Tibial artery (tissue), 4 donors: Measurements from ENCODE around the gene ILF2.

Experiments
- DNase-seq, 2 donors: peaks; one replicate each; pipeline ENCODE4 v3.0.0-alpha.2; 2019
- H3K27ac ChIP-seq, 2 donors: fragments of 200-600 bp; sonication (generic) in 1 of 2; 1 replicate in 1 of 2; 2 replicates in 1 of 2; pipeline ENCODE4 v1.5.1; 2018 to 2019; ENCODE audit warnings: mild to moderate bottlenecking in 1 of 2
- H3K27me3 ChIP-seq, 2 donors: fragments of 200-600 bp; sonication (generic) in 1 of 2; one replicate each; pipeline versions ENCODE4 v1.5.1 to v1.6.0; 2016 to 2019
- H3K36me3 ChIP-seq, 3 donors: fragments of 200-600 bp; sonication (generic) in 2 of 3; one replicate each; pipeline ENCODE4 v1.5.1; 2016 to 2019; ENCODE audit warnings: mild to moderate bottlenecking in 2 of 3
- H3K4me1 ChIP-seq, 4 donors: fragments of 200-600 bp; sonication (generic) in 2 of 4; 1 replicate in 3 of 4; 2 replicates in 1 of 4; pipeline ENCODE4 v1.5.1; 2016 to 2019
- H3K4me3 ChIP-seq, 2 donors: fragments of 200-600 bp; sonication (generic) in 1 of 2; 1 replicate in 1 of 2; 2 replicates in 1 of 2; pipeline ENCODE4 v1.5.1; 2018 to 2019; ENCODE audit warnings: mild to moderate bottlenecking in 2 of 2
- H3K9me3 ChIP-seq, 3 donors: fragments of 200-600 bp; sonication (generic) in 1 of 3; one replicate each; pipeline ENCODE4 v1.5.1; 2016 to 2019
- intact Hi-C: fragments of 100-400 bp; cut with DNase I; formaldehyde crosslinking; loops from one replicate; pipeline ENCODE4 v1.15.0; 2023; ENCODE audit warnings: low total_unique reads
- TF ChIP-seq, protein P1 (sequence below), 2 experiments: fragments of 200-600 bp in 1 of 2; fragments of 450-650 bp in 1 of 2; IDR thresholded peaks; one replicate each; pipeline ENCODE4 v1.5.1; 2017 to 2019; ENCODE audit warnings: antibody characterized with exemption in 2 of 2, mild to moderate bottlenecking in 1 of 2, moderate library complexity in 1 of 2

Gene ILF2

DNA sequence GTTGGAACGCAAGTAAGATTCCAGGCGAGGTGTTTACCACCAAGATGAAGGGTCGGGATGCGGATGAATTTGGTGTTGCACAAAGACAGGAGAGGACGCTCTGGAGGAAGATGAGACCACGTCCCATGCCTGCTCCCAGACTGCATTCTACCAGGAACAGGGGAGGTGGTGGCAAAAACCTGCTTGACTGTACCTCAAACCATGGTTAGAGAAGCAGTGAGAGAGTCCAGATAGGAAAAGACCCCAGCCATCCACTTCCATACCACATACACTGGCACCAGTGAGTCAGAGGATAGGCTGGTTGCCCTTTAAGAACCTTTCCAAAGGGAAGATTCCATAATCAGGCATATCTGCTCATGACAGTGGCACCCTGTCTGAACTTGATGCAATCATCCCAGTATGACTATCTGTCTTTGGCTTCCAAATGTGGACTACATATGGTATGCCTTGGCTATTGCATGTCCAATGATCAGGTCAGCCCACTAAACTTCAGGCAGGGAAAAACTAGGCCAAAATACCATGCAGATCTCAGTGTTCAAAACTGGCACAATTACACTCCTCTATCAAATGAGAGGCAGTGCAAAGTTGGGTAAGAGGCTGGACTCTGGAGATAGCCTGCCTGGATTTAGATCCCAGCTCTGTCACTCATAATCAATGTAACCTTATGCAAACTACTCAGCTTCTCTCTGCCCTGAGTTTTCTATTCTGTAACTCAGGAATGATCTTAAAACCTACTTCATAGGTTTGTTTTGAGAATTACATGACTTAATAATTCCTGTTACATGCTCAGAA is 28.3 kb upstream of the ILF2 start:
- no peak for DNase-seq
- intact Hi-C loops = no loop called here
- Histone ChIP-seq H3K4me1 (peaks cover 0 to 30% (median 19%) of the 10 kb centered on the region in 4 donors), H3K27me3 (no peaks in the 10 kb centered on the region), H3K36me3 (no peaks in the 10 kb centered on the region), H3K9me3 (no peaks in the 10 kb centered on the region), H3K4me3 (no peak overlapping the region), H3K27ac (peak overlapping the region; percentile 86 to 94)
- TF ChIP-seq, protein P1, sequence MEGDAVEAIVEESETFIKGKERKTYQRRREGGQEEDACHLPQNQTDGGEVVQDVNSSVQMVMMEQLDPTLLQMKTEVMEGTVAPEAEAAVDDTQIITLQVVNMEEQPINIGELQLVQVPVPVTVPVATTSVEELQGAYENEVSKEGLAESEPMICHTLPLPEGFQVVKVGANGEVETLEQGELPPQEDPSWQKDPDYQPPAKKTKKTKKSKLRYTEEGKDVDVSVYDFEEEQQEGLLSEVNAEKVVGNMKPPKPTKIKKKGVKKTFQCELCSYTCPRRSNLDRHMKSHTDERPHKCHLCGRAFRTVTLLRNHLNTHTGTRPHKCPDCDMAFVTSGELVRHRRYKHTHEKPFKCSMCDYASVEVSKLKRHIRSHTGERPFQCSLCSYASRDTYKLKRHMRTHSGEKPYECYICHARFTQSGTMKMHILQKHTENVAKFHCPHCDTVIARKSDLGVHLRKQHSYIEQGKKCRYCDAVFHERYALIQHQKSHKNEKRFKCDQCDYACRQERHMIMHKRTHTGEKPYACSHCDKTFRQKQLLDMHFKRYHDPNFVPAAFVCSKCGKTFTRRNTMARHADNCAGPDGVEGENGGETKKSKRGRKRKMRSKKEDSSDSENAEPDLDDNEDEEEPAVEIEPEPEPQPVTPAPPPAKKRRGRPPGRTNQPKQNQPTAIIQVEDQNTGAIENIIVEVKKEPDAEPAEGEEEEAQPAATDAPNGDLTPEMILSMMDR (IDR thresholded peaks at IDR 0.05) = no peak

DNA sequence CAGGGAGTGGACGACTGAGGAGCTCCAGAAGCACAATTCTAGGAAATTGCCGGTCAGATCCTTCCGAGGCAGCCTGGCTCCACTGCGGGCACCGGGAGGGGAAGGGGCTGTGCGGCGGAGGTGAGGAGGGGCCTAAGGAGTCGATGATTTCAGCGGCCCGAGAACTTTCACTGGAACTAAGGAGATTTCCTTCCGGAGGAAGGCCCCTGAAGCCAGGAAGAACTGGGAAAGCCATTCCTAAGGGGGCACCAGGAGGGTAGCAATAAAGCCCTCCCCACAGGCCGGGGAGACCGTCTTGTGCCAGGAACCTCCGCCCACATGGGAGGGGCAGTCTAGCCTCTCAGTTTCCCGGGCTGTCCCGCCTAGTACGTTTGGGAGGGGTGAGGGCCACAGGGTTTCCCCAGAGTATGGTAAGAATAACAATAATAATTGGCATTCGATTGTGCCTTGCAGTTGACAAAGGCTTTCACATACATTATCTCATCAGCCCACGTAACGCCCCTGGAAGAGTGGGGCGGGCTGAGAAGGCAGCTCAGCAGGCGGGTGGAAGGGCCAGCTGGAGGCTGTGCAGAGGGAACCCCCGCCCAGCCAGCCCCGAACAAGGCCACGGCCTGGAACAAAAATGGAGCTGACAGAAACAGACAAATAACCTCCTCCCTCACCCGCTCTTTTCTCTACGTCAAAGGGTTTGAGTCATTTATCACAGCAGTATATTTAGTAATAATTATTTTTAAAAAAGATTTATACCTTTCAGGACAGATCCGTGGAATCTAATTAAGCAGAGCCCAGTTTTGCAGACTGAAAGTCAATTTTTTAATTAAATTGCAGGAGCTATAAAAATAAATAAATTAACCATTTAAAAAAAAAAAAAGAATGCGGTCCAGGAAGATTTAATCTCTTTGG is 27.5 kb upstream of the ILF2 start:
- peaks cover 0 to 30% (median 19%) of the 10 kb centered on the region in 4 donors for H3K4me1 ChIP-seq
- H3K27ac ChIP-seq = peak overlapping the region; percentile 86 to 94
- intact Hi-C loops = no loop called here
- H3K36me3 ChIP-seq = peaks cover 0 to 5% (median 0%) of the 10 kb centered on the region in 3 donors
- no peaks in the 10 kb centered on the region for H3K27me3 ChIP-seq
- TF ChIP-seq, protein P1 (IDR thresholded peaks at IDR 0.05) = no peak
- H3K9me3 ChIP-seq = no peaks in the 10 kb centered on the region
- H3K4me3 ChIP-seq = peak overlapping the region; percentile 7 to 31
- DNase-seq = peak; percentile 80 to 91

DNA sequence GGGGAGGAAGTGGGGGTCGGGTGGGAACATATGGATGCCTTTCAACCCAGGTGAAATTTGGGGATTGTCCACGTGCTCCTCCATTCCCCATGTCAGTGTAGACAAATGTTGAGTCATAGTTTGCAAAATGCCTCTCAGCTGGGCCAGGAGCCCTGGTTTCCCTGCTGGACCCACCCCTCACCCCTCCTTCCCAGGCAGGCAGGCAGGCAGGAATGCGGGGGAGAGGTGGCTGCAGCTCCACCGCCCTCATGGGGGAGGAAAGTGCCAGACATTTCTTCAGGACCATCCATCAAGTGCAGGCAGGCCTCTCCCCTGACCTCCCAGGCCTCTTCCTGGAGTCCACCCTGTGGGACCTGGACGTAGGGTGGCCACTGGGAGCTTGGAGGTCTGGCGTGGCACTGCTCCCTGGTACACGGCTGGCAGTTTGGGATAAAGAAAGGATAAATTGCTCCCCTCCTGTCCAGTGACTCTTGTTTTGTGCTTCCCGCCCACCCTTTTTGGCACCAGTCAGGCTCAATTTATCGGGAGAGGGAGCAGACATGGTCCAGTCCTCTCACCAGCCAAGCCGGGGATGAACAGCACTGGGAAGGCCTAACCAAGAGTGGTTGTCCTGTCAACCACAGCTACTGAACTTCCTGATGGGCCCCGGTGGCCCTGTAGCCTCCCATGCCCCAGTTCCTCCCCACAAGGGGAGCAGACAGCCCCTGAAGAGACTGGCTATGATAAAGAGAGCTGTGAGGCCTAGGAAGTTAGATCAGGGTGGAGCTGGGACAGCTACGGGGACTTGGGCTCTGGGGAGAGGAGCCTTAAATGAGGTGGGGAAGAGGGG is 26.6 kb upstream of the ILF2 start:
- TF ChIP-seq, protein P1 (IDR thresholded peaks at IDR 0.05) = peak in 1 of 2 experiments; percentile 7
- H3K27me3 ChIP-seq = no peaks in the 10 kb centered on the region
- H3K36me3 ChIP-seq = peaks cover 0 to 14% (median 0%) of the 10 kb centered on the region in 3 donors
- H3K9me3 ChIP-seq = no peaks in the 10 kb centered on the region
- intact Hi-C loops = no loop called here
- peak; percentile 68 to 87 for DNase-seq
- peak overlapping the region; percentile 86 to 94 for H3K27ac ChIP-seq
- H3K4me1 ChIP-seq = peaks cover 0 to 30% (median 19%) of the 10 kb centered on the region in 4 donors
- H3K4me3 ChIP-seq = peak overlapping the region in 1 of 2 donors; percentile 31

DNA sequence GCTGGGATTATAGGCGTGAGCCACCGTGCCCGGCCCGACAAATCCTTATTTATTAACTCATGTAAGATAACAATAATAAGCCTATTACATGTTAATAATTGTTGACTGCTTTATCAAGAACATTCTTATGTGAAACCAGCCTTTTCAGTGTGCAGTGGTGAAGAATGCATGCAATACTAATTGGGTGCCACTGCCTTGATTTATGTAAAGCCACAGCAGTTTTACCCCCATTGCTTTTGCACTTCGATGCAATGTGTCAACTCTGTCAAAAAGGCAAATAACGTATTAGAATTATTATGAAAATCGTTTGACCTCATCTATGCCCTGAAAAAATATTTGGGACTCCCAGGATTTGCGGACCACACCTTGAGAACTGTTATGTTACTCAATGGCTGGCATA is 25.9 kb upstream of the ILF2 start:
- intact Hi-C loops = no loop called here
- Histone ChIP-seq H3K27me3 (no peaks in the 10 kb centered on the region), H3K9me3 (no peaks in the 10 kb centered on the region), H3K27ac (peak overlapping the region; percentile 86 to 94), H3K36me3 (peaks cover 0 to 14% (median 0%) of the 10 kb centered on the region in 3 donors), H3K4me1 (peaks cover 0 to 30% (median 19%) of the 10 kb centered on the region in 4 donors), H3K4me3 (no peak overlapping the region)
- DNase-seq = no peak
- TF ChIP-seq, protein P1 (IDR thresholded peaks at IDR 0.05) = no peak

DNA sequence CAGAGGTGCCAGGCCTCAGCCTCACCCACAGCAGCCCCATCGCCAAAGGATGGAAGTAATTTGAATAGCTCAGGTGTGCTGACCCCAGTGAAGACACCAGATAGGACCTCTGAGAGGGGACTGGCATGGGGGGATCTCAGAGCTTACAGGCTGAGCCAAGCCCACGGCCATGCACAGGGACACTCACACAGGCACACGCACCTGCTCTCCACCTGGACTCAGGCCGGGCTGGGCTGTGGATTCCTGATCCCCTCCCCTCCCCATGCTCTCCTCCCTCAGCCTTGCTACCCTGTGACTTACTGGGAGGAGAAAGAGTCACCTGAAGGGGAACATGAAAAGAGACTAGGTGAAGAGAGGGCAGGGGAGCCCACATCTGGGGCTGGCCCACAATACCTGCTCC is 22.7 kb upstream of the ILF2 start:
- Histone ChIP-seq H3K27ac (no peak overlapping the region), H3K4me1 (peaks cover 0 to 19% (median 14%) of the 10 kb centered on the region in 4 donors), H3K36me3 (peaks cover 16 to 37% (median 19%) of the 10 kb centered on the region in 3 donors), H3K27me3 (no peaks in the 10 kb centered on the region), H3K4me3 (no peak overlapping the region), H3K9me3 (no peaks in the 10 kb centered on the region)
- DNase-seq = no peak
- intact Hi-C loops = no loop called here
- TF ChIP-seq, protein P1 (IDR thresholded peaks at IDR 0.05) = no peak
